Left colon (tissue), 2 donors: ENCODE measurements around the gene ARHGEF9. TPM values are rescaled to one million over a fixed set of nuclear protein-coding genes. Genes with fewer than 3 reads are reported as not detected.

Experiments used
- ATAC-seq: fragments of 200-7000 bp; cut with Tn5 transposase; one replicate; pipeline ENCODE4 v1.9.1; 2020; ENCODE audit warnings: mild to moderate bottlenecking, moderate library complexity
- DNase-seq, 2 donors: peaks; one replicate each; pipeline ENCODE4 v3.0.0-alpha.2; 2020
- intact Hi-C, 2 donors: fragments of 100-400 bp; cut with DNase I in 1 of 2; cut with micrococcal nuclease in 1 of 2; formaldehyde crosslinking; loops; one replicate each; pipeline versions ENCODE4 v1.11.2 to v1.14.0; 2022; cut with DNase I, micrococcal nuclease
- total RNA-seq, 2 donors: library from RNA; stranded (reverse); fragmentation: NEBNext Ultra II Directional; extraction: Animal tissue kit (Norgen Biotek cat#: 25700); gene quantifications; one replicate each; pipeline ENCODE4 v1.2.1, GENCODE V29; 2021
- donor health status: DM: no; HTN: no; CAD: no.
- donor health status: DM: yes; HTN: yes; CAD: no.

Gene ARHGEF9
- total RNA-seq, 2 donors from 2014 or later = 31.0 to 40.0 TPM

- no peak for ATAC-seq
- intact Hi-C loops = no loop called here
- no peak for DNase-seq
Observed at GRCh38 chrX:63751481-63751880, 33.5 kb downstream of the ARHGEF9 start.

GRCh38 chrX:63750811-63751210 is 34.2 kb downstream of the ARHGEF9 start:
- no peak for ATAC-seq
- DNase-seq = no peak
- intact Hi-C loops = no loop called here

- ATAC-seq (no peak), DNase-seq (no peak)
- intact Hi-C loops = no loop called here
Observed at GRCh38 chrX:63747331-63747730, 37.7 kb downstream of the ARHGEF9 start.

GRCh38 chrX:63746715-63747114 is 38.3 kb downstream of the ARHGEF9 start:
- intact Hi-C loops = no loop called here
- ATAC-seq (no peak), DNase-seq (no peak)

GRCh38 chrX:63746278-63746677 is 38.7 kb downstream of the ARHGEF9 start:
- intact Hi-C loops = no loop called here
- no peak for DNase-seq
- peak; percentile 12 for ATAC-seq

- DNase-seq (no peak), ATAC-seq (no peak)
- intact Hi-C loops = no loop called here
Observed at GRCh38 chrX:63744850-63745394, 40.1 kb downstream of the ARHGEF9 start.

- DNase-seq (no peak), ATAC-seq (no peak)
- intact Hi-C loops = no loop called here
Observed at GRCh38 chrX:63743596-63743995, 41.4 kb downstream of the ARHGEF9 start.

- ATAC-seq (no peak), DNase-seq (no peak)
- intact Hi-C loops = no loop called here
Observed at GRCh38 chrX:63740382-63740781, 44.6 kb downstream of the ARHGEF9 start.

- ATAC-seq (no peak), DNase-seq (no peak)
- intact Hi-C loops = no loop called here
Observed at GRCh38 chrX:63739885-63740284, 45.1 kb downstream of the ARHGEF9 start.

- intact Hi-C loops = no loop called here
- ATAC-seq (no peak), DNase-seq (no peak)
Observed at GRCh38 chrX:63738696-63739095, 46.3 kb downstream of the ARHGEF9 start.

GRCh38 chrX:63737131-63737921 is 47.7 kb downstream of the ARHGEF9 start:
- intact Hi-C loops = no loop called here
- ATAC-seq (no peak), DNase-seq (no peak)

- no peak for DNase-seq
- no peak for ATAC-seq
- intact Hi-C loops = no loop called here
Observed at GRCh38 chrX:63735882-63736281, 49.1 kb downstream of the ARHGEF9 start.

- ATAC-seq = no peak
- intact Hi-C loops = no loop called here
- no peak for DNase-seq
Observed at GRCh38 chrX:63720293-63720692, 64.7 kb downstream of the ARHGEF9 start.

GRCh38 chrX:63719633-63720032 is 65.4 kb downstream of the ARHGEF9 start:
- ATAC-seq (no peak), DNase-seq (no peak)
- intact Hi-C loops = no loop called here

- intact Hi-C loops = no loop called here
Observed at GRCh38 chrX:63718010-63718694, 66.9 kb downstream of the ARHGEF9 start.

GRCh38 chrX:63713526-63713925 is 71.5 kb downstream of the ARHGEF9 start:
- intact Hi-C loops = no loop called here
- ATAC-seq (no peak), DNase-seq (no peak)

More at GRCh38 chrX:63718010-63718694, 66.9 kb downstream of the ARHGEF9 start:
- DNase-seq = no peak
- no peak for ATAC-seq

- intact Hi-C loops = no loop called here
- DNase-seq (no peak), ATAC-seq (no peak)
Observed at GRCh38 chrX:63708801-63709200, 76.2 kb downstream of the ARHGEF9 start.

GRCh38 chrX:63702556-63702955 is 82.5 kb downstream of the ARHGEF9 start:
- ATAC-seq = no peak
- intact Hi-C loops = no loop called here

GRCh38 chrX:63686878-63687714 is 97.9 kb downstream of the ARHGEF9 start:
- intact Hi-C loops = no loop called here

More at GRCh38 chrX:63702556-63702955, 82.5 kb downstream of the ARHGEF9 start:
- no peak for DNase-seq

More at GRCh38 chrX:63686878-63687714, 97.9 kb downstream of the ARHGEF9 start:
- no peak for DNase-seq
- ATAC-seq = peak; percentile 63
